NCI-H187 (cell line): Measurements from ENCODE around the gene ACOT8.
"Not testable (repeated sequence)": the region's sequence is repeated elsewhere in the genome, so short reads cannot be mapped to it uniquely, and the experiment has no call there.

Source experiments
- DNase-seq, 2 experiments: peaks; one replicate each; lab custom pipeline; 2025; lab: John Stamatoyannopoulos, UW

Gene ACOT8

DNA sequence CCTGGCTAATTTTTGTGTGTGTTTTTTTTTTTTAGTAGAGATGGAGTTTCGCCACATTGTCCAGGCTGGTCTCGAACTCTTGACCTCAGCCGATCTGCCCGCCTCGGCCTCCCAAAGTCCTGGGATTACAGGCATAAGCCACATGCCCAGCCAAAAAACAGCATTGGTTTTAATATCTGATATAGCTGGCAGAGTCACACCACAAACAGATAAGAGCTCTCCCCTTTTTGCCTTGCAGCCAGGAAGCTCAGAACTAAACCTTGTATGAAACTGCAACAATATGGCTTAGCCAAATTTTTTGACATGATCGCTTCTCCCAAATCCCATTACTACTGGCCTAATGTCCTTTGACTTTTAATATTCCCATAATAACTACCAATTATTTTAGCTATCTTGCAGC lies 4.9 kb downstream of the ACOT8 start:
- no peak for DNase-seq

GRCh38 chr20:45851501-45851900 lies 5.7 kb downstream of the ACOT8 start:
- DNase-seq: no peak

DNA sequence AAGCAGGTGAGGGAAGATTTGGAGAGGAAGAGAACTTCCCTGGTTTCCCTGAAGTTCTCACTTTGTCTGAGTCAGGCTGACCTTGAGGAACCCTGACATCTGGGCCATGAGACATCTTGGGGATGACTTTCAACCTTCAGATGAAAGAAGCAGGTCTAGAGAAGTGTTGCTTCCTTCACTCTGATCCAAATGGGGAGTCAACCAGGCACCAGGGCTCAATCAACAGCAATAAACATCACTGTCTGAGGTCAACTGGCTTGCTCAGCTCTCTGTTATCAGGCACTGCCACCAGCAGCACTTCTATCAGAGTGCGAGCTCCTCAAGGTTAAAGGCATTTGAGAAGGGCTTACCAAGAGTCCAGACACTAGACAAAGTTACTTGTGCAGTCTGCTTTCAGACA lies 6.3 kb downstream of the ACOT8 start:
- DNase-seq: no peak

DNA sequence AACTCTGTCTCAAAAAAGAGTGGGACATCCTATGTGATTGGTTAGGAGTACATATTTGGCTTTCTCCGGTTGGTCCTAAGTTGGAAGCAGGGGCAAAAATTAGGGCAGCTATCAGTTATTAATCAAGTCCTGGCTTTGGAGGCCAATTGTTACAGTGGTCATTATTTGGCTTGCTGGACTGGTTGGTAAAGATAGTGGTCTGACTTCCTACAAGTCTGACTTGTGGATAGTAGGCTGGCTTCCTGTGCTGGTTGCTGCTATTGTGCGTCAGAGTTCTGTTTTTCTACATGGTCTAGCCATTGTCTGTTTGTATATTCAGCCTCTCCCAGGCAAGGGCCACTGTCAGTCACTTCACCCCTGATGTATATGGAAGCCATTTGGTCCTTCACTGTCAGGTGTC lies 7.0 kb downstream of the ACOT8 start:
- DNase-seq: no peak

GRCh38 chr20:45848969-45849582 lies 8.1 kb downstream of the ACOT8 start:
- no peak for DNase-seq

GRCh38 chr20:45848421-45848820 lies 8.8 kb downstream of the ACOT8 start:
- no peak for DNase-seq

GRCh38 chr20:45845452-45845851 lies 11.7 kb downstream of the ACOT8 start:
- no peak for DNase-seq

GRCh38 chr20:45843506-45843905 lies 13.7 kb downstream of the ACOT8 start:
- no peak for DNase-seq

GRCh38 chr20:45842169-45842812 lies 14.9 kb downstream of the ACOT8 start:
- no peak for DNase-seq

- DNase-seq: no peak
Observed at GRCh38 chr20:45841407-45842129, 15.6 kb downstream of the ACOT8 start.

DNA sequence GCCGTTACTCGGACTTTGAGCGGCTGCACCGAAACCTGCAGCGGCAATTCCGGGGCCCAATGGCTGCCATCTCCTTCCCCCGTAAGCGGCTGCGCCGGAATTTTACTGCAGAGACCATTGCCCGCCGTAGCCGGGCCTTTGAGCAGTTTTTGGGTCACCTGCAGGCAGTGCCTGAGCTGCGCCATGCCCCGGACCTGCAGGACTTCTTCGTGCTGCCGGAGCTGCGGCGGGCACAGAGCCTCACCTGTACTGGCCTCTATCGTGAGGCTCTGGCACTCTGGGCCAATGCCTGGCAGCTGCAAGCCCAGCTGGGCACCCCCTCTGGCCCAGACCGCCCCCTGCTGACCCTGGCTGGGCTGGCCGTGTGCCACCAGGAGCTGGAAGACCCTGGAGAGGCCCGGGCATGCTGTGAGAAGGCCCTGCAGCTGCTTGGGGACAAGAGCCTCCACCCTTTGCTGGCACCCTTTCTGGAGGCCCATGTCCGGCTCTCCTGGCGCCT lies 16.4 kb downstream of the ACOT8 start:
- no peak for DNase-seq

- DNase-seq: no peak
Observed at GRCh38 chr20:45836841-45837240, 20.4 kb downstream of the ACOT8 start.

GRCh38 chr20:45835825-45836224 lies 21.4 kb downstream of the ACOT8 start:
- no peak for DNase-seq

GRCh38 chr20:45835329-45835765 lies 21.8 kb downstream of the ACOT8 start:
- no peak for DNase-seq

- DNase-seq: no peak
Observed at GRCh38 chr20:45834797-45835161, 22.4 kb downstream of the ACOT8 start.

DNA sequence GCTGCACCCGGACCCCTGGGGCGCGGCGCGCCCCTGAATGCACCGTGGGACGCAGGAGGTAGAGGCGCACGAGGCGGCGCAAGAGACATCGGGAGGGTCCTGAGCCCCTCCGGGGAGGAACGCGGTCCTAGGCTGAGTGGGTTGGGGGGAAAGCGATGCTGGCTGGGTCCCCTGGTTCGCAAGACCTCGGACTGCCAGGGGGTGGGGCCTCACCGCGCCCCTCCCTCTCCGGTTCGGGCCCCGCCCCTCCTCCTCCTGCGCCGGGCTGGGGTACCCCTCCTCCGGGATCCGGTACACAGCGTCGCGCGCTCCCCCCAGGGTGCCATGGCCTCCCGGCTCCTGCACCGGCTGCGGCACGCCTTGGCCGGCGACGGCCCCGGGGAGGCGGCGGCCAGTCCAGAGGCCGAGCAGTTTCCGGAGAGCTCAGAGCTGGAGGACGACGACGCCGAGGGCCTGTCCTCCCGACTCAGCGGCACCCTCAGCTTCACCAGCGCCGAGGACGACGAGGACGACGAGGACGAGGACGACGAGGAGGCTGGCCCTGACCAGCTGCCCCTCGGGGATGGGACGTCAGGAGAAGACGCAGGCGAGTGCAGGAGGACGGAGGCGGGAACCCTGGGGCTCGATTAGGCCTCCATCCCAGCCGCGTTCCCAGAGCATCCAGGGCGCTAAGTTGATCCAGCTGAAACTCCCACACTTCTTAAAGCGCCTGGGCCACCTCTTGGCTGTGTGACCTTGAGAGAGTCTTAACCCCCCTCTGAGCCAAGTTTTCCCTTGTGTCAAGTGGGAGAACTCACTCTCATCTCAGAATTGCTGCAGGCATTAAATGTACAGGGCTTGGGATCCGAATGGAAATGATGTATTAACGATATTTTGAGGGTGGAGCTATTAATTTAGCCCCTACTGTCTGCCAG lies 23.1 kb downstream of the ACOT8 start:
- peak; percentile 24 for DNase-seq

DNA sequence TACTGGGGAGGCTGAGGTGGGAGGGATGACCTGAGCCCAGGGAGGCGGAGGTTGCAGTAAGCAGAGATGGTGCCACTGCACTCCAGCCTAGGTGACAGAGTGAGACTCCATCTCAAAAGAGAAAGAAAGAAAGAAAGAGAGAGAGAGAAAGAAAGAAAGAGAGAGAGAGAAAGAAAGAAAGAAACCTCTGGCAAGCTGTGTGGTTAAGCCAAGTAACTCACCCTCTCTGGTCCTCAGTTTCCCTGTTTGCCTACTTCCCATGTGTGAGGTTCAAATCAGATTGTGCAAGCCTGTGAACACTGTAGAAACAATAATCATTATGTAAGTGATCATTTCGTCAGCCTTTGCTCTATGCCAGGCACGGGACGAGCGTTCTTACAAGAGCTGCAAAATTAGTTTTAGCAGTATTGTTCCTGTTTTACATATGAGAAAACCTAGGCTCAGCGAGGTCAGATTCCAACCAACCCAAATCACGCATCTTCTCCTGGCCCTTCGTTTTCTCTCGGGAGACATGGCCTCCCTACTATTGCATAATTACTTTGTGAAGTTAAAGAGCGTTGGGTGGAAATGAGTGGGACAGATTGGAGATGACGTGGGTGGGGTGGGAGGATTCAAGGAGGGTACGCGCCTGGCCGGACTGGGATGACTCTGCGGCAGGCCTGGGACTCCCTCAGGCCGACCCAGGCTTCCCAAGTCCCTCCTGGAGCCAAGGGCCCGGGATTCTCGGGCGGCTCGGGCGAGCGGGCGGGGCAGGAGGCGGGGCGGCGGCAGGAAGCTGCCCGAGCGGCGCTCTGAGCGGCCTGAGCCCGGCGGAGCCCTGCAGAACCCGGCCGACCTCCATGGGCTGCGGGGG lies 23.9 kb downstream of the ACOT8 start, which contains the start of gene SNX21:
Gene SNX21, plus strand, starts transcription at position 770 of the 853 bp plus-strand sequence. CDS start 121 bp downstream, outside the sequence.
- DNase-seq: peak in 1 of 2 experiments; percentile 27

DNA sequence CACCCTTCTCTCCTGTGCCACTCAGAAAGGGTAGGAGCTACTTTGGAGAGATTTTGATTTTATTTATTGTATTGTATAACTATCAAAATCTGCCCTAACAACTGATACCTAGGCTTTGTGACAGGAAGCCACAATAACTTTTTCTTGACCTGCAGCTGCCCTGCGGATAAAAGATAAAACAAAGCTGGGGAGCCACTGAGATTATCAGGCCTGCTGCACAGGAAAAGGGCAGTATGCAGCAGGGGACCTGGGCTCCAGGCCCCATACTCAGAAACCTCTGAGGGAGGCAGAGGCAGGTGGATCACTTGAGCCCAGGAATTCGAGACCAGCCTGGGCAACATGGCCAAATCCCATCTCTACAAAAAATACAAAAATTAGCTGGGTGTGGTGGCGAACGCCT lies 24.6 kb downstream of the ACOT8 start:
- DNase-seq: no peak

GRCh38 chr20:45829673-45830106 lies 27.5 kb downstream of the ACOT8 start:
- DNase-seq: not testable (repeated sequence)

- DNase-seq: no peak
Observed at GRCh38 chr20:45828589-45828988, 28.6 kb downstream of the ACOT8 start.

- DNase-seq: no peak
Observed at GRCh38 chr20:45827712-45828111, 29.5 kb downstream of the ACOT8 start.
